ENCODE data around the gene SAPCD2.
"Not testable (repeated sequence)": the region's sequence is repeated elsewhere in the genome, so short reads cannot be mapped to it uniquely, and the experiment has no call there.

Gene SAPCD2, protein sequence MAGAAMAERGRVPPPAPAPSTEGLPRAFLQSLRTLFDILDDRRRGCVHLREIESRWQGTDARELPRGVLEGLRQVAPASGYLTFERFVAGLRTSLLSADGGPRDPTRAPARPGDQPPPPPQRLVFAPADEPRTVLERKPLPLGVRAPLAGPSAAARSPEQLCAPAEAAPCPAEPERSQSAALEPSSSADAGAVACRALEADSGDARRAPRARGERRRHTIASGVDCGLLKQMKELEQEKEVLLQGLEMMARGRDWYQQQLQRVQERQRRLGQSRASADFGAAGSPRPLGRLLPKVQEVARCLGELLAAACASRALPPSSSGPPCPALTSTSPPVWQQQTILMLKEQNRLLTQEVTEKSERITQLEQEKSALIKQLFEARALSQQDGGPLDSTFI

DNA sequence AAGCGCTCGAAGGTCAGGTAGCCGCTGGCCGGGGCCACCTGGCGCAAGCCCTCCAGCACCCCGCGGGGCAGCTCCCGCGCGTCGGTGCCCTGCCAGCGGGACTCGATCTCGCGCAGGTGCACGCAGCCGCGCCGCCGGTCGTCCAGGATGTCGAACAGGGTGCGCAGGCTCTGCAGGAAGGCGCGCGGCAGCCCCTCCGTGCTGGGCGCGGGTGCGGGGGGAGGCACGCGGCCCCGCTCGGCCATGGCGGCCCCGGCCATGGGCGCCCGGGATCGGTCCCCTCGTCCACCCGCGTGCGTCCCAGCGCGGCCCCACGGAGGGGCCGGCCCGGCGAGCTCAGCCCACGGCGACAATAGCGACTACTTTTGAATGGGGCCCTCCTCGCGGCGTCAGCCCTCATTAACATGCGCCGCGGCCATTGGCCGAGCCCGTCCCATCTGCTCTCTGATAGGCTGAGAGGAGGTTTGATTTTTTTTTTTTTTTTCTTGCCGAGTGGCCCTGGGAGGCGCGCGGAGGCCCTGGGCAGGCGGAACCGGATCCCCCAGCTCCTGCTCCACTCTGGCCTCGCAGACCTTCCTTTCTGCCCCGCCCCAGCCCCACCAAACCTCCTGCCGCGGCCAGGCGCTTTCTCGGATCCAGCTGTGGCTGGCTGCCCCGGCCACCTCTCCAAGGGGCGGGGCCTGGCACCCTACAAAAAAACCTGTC lies at the start of gene SAPCD2:
Gene SAPCD2 (minus strand): TSS at position 357 of the 705 bp plus-strand sequence. CDS start 97 bp downstream, at position 260.
- in situ Hi-C loops (cut with MboI; ENCODE audit: low sequenced_read_pairs), result no loop called here

DNA sequence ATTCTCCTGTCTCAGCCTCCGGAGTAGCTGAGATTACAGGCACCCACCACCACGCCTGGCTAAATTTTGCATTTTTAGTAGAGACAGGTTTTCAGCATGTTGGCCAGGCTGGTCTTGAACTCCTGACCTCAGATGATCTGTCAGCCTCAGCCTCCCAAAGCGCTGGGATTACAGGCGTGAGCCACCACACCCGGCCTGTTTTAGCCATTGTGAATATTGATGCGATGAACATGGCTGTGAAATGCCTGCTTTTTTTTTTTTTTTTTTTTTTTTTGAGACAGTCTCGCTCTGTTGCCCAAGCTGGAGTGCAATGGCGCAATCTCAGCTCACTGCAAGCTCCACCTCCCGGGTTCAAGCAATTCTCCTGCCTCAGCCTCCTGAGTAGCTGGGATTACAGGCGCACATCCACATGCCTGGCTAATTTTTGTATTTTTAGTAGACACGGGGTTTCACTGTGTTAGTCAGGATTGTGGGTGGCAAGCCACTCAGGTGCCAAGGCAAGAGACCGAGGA lies 47.8 kb upstream of the SAPCD2 start:
- in situ Hi-C loops (cut with MboI; ENCODE audit: low sequenced_read_pairs), result not testable (repeated sequence)

- in situ Hi-C loops (cut with MboI; ENCODE audit: low sequenced_read_pairs), result no loop called here
These were observed 46.9 kb upstream of the SAPCD2 start for GRCh38 chr9:137117269-137117731.

- in situ Hi-C loops (cut with MboI; ENCODE audit: low sequenced_read_pairs), result no loop called here
These were observed 46.4 kb upstream of the SAPCD2 start for GRCh38 chr9:137116728-137117127.

GRCh38 chr9:137116027-137116507 lies 45.7 kb upstream of the SAPCD2 start:
- in situ Hi-C loops (cut with MboI; ENCODE audit: low sequenced_read_pairs), result no loop called here

DNA sequence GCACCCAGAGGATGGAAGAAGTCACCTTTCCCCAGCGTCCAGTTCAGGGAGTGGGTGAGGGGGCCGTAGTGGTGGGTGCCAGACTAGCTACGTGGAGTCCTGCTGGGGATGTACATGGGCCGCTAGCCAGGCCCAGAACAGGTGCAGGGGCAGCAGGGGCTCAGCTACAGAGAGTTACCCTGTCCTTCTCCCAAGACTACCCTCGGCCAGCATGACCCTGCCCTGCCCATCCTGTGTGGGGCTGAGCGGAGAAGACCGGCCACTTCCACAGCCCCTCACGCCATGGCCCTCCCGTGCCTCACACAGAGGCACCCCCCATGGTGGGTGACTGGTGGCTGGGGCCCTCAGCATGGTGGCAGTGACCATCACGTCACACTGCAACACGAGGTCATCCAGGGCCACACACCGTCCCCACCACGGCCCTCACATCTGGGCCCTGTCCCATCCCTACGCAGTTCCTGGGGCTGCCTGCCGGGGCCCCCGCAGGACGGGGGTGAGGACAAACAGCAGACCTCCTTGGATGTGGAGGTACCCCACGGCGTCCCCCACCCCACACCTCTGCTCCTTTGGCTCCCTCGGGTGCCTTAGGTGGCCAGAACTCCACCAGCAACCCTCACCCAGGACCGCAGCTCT lies 45.2 kb upstream of the SAPCD2 start:
- in situ Hi-C loops (cut with MboI; ENCODE audit: low sequenced_read_pairs), result no loop called here

- in situ Hi-C loops (cut with MboI; ENCODE audit: low sequenced_read_pairs), result no loop called here
These were observed 44.4 kb upstream of the SAPCD2 start, which contains the start of gene DPP7 for GRCh38 chr9:137114613-137115393. Gene DPP7 (minus strand): TSS chr9:137114733. CDS start chr9:137114713, 20 bp downstream.

DNA sequence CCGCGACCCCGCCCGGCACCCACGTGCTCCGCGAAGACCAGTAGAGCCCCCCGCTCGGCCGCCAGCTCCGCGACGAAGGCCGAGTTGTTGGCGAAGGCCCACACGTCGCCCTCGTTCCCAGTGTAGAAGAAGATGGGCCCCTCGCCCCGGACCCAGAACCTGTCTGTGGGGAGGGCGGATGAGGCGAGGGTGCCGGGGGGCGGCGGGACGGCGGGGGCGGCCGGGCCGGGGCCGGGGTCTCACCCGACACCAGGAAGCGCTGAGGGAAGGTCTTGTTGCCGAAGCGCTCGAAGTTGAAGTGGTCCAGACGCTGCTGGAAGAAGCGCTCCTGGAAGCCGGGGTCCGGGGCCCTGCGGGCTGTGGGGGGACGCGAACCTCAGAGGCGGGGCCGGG lies 43.9 kb upstream of the SAPCD2 start:
- in situ Hi-C loops (cut with MboI; ENCODE audit: low sequenced_read_pairs), result no loop called here

DNA sequence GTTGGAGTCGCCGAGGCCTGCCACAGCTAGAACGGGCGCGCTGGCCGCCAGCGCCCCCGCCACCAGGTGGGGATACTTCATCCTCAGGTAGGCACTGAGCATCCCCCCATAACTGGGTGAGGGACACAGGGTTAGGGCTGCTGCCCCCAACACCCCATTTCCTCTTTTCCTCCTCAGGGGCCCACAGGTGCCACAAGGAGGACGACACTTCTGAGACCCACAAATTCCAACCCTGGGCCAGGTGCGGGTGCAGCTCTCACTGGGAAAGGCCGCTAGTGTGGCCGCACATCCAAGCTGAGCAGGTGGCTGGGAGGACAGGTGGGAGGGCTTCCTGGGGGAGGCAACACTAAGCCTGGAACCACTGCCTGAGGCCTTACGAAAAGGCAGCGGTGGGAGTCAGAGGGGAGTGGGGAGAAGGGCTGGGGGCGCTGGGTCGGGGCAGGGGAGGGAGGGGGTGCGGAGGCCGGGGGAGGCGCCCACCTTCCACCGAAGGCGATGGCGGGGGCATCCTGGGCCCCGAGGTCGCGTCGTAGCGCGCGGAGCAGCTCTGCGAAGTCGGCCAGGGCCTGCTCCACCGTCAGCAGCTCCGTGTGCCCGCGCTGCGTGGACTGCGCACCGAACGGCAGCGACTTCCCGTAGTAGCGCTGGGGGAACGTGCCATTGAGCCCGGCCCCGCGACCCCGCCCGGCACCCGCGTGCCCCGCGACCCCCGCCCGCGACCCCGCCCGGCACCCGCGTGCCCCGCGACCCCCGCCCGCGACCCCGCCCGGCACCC lies 43.2 kb upstream of the SAPCD2 start:
- in situ Hi-C loops (cut with MboI; ENCODE audit: low sequenced_read_pairs), result no loop called here

GRCh38 chr9:137112564-137113384 lies 42.4 kb upstream of the SAPCD2 start:
- in situ Hi-C loops (cut with MboI; ENCODE audit: low sequenced_read_pairs), result no loop called here

DNA sequence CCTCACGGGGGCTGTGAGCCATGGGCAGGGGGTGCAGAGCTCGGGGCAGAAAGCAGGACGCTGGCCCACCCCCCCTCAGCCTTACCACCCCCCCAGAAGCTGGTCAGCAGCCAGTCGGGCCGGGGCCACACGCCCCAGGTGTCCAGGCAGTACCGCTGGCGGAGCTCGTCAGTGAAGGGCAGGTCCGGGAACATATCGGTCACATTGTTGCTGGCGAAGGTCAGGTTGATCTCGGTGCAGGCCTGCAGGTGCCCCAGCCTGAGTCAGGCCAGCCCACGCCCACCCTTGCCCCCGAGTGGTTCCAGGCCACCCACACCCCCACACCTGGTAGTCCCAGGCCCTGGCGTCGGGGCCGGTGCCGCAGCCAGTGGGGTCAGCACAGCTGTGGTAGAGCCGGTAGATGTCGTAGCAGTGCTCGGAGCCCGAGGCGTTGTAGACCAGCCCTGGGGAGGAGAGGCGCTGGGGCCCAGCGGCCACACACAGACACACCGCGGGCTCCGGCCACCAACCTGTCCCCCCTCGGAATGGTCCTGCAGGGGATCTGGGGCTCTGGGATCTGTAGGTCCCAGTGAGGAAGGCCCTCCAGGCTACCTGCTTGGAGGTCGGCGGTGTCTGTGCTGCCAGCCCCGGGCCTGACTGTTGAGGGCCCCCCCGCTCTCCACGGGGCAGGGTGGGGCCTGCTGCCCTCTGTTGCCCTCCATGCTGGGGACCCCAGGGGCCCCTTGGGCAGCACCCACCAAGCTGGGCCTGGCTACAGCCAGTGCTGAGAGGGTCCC lies 41.6 kb upstream of the SAPCD2 start:
- in situ Hi-C loops (cut with MboI; ENCODE audit: low sequenced_read_pairs), result no loop called here

GRCh38 chr9:137110911-137111787 lies 40.8 kb upstream of the SAPCD2 start:
- in situ Hi-C loops (cut with MboI; ENCODE audit: low sequenced_read_pairs), result no loop called here

GRCh38 chr9:137110147-137110910 lies 40.0 kb upstream of the SAPCD2 start:
- in situ Hi-C loops (cut with MboI; ENCODE audit: low sequenced_read_pairs), result no loop called here

DNA sequence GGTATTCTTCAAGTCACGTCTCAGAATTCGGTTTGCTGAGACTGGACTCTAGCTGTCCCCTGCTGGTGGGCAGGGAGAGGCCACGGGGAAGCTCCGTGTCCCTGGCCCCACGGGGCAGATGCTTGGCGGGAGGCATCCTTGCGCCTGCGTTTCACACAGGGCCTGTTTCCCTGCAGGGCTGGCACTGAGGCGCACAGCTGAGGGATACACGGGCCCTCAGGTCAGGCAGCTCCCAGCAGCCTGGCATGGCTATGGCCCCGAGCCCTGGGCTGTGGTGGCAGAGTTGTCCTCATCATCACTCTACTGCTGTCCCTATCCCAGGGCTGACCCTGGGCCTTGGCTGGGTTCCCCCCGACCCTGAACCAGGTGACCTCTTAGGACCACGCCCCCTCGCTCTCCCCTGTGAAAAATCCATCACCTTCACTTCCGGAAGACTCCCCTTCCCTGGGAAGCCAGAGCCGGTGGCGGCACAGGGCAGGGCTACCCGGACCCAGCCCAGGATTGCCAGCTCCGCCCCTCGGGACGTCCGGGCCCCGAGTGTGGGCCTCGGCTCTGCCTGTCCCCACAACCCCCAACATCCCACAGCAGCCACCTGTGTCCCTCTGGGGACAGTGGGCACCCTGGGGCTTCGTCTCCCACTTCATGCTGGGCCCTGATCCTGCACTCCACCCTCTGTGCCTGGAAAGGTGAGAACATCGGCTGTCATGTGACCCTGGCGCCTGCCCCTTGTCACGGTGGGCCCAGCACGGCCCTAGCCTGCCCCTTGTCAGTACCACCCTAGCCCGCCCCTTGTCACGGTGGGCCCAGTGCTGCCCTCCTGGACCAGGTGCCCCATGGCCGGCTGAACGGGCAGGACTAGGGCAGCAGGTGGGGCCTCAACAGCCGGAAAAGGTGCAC lies 39.1 kb upstream of the SAPCD2 start:
- in situ Hi-C loops (cut with MboI; ENCODE audit: low sequenced_read_pairs), result no loop called here

DNA sequence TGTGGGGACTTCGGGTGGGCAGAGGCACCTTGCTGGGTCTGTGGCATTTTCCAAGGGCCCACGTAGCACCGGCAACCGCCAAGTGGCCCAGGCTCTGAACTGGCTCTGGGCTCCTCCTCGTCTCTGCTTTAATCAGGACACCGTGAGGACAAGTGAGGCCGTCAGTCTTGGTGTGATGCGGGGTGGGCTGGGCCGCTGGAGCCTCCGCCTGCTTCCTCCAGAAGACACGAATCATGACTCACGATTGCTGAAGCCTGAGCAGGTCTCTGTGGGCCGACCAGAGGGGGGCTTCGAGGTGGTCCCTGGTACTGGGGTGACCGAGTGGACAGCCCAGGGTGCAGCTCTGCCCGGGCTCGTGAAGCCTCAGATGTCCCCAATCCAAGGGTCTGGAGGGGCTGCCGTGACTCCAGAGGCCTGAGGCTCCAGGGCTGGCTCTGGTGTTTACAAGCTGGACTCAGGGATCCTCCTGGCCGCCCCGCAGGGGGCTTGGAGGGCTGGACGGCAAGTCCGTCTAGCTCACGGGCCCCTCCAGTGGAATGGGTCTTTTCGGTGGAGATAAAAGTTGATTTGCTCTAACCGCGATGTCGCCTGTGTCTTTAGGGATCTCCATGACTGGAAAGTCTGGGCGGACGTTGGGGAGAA lies 38.4 kb upstream of the SAPCD2 start:
- in situ Hi-C loops (cut with MboI; ENCODE audit: low sequenced_read_pairs), result no loop called here
